HL-60 (cell line): ENCODE measurements around the gene SLC25A26.
A peak's percentile ranks its signal among the peaks of the same experiment; 100 is the strongest.

ENCODE experiments used
- DNase-seq, 2 experiments: peaks; one replicate each; pipeline ENCODE4 v3.0.0-alpha.2; 2010 to 2020; ENCODE audit warnings: low read depth in 1 of 2, low spot score in 1 of 2
- H3K27ac ChIP-seq: fragments of 250-450 bp; sonication (Bioruptor Pico); replicated peaks from 2 replicates; pipeline ENCODE4 v1.5.1; 2020; ENCODE audit warnings: mild to moderate bottlenecking, moderate library complexity
- H3K27me3 ChIP-seq: fragments of 250-450 bp; sonication (Bioruptor Pico); 2 replicates; pipeline ENCODE4 v1.5.1; 2021; ENCODE audit warnings: mild to moderate bottlenecking, moderate library complexity; ENCODE audit not compliant: insufficient read depth, poor library complexity, severe bottlenecking
- H3K4me3 ChIP-seq: replicated peaks from 2 replicates; pipeline ENCODE4 v1.5.1; 2011; ENCODE audit warnings: mild to moderate bottlenecking, control low read depth, low read length; ENCODE audit not compliant: insufficient read depth
- CTCF ChIP-seq: IDR thresholded peaks from one replicate; pipeline ENCODE4 v1.5.1; 2011; ENCODE audit warnings: low read length, control low read depth, inconsistent platforms; ENCODE audit not compliant: insufficient read depth
- GABPA ChIP-seq: IDR thresholded peaks from 2 replicates; pipeline ENCODE4 v1.6.1; 2012; ENCODE audit warnings: low read depth
- POLR2AphosphoS5 ChIP-seq: IDR thresholded peaks from 2 replicates; pipeline ENCODE4 v1.6.1; 2012; ENCODE audit warnings: low read depth
- SPI1 ChIP-seq: IDR thresholded peaks from 2 replicates; pipeline ENCODE4 v1.6.1; 2012; ENCODE audit warnings: low read depth, mild to moderate bottlenecking, borderline replicate concordance
- long read RNA-seq: library from polyadenylated mRNA; unstranded; transcript quantifications from one replicate; pipeline ENCODE4 v2.0.0, GENCODE V29; 2020
- TF ChIP-seq, protein P1 (sequence below): IDR thresholded peaks from 2 replicates; pipeline ENCODE4 v1.6.1; 2012; ENCODE audit warnings: low read depth; ENCODE audit not compliant: insufficient replicate concordance

SLC25A26 gene, protein sequence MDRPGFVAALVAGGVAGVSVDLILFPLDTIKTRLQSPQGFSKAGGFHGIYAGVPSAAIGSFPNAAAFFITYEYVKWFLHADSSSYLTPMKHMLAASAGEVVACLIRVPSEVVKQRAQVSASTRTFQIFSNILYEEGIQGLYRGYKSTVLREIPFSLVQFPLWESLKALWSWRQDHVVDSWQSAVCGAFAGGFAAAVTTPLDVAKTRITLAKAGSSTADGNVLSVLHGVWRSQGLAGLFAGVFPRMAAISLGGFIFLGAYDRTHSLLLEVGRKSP
- long read RNA-seq, transcript SLC25A26-201 (9 exons, 1,023 nt) = major isoform, 113 of 212 reads
- long read RNA-seq, partial matches to known transcripts = 52 of 212 reads
- long read RNA-seq, other reads (novel, unspliced or antisense) = 47 of 212 reads

GRCh38 chr3:66220602-66221377, at the start of gene SLC25A26:
Gene SLC25A26 (plus strand): TSS chr3:66221001. CDS start chr3:66221095, 94 bp downstream.
- Histone ChIP-seq H3K27ac (peak within 1 kb of the TSS; percentile 85), H3K4me3 (peak within 1 kb of the TSS; percentile 87), H3K27me3 (no peaks in the 10 kb centered on the region)
- TF ChIP-seq GABPA (peak; percentile 47), POLR2AphosphoS5 (peak; percentile 79)
- TF ChIP-seq, protein P1, sequence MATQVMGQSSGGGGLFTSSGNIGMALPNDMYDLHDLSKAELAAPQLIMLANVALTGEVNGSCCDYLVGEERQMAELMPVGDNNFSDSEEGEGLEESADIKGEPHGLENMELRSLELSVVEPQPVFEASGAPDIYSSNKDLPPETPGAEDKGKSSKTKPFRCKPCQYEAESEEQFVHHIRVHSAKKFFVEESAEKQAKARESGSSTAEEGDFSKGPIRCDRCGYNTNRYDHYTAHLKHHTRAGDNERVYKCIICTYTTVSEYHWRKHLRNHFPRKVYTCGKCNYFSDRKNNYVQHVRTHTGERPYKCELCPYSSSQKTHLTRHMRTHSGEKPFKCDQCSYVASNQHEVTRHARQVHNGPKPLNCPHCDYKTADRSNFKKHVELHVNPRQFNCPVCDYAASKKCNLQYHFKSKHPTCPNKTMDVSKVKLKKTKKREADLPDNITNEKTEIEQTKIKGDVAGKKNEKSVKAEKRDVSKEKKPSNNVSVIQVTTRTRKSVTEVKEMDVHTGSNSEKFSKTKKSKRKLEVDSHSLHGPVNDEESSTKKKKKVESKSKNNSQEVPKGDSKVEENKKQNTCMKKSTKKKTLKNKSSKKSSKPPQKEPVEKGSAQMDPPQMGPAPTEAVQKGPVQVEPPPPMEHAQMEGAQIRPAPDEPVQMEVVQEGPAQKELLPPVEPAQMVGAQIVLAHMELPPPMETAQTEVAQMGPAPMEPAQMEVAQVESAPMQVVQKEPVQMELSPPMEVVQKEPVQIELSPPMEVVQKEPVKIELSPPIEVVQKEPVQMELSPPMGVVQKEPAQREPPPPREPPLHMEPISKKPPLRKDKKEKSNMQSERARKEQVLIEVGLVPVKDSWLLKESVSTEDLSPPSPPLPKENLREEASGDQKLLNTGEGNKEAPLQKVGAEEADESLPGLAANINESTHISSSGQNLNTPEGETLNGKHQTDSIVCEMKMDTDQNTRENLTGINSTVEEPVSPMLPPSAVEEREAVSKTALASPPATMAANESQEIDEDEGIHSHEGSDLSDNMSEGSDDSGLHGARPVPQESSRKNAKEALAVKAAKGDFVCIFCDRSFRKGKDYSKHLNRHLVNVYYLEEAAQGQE = no peak
- DNase-seq = peak; percentile 77 to 96

GRCh38 chr3:66172394-66172793, 48.4 kb upstream of the SLC25A26 start:
- no peak for TF ChIP-seq POLR2AphosphoS5
- TF ChIP-seq CTCF = no peak
- TF ChIP-seq, protein P1 = no peak
- TF ChIP-seq GABPA = no peak
- TF ChIP-seq SPI1 = no peak
- Histone ChIP-seq H3K27ac (no peak overlapping the region), H3K27me3 (peaks cover 2% of the 10 kb centered on the region), H3K4me3 (no peak overlapping the region)
- DNase-seq = no peak

DNA sequence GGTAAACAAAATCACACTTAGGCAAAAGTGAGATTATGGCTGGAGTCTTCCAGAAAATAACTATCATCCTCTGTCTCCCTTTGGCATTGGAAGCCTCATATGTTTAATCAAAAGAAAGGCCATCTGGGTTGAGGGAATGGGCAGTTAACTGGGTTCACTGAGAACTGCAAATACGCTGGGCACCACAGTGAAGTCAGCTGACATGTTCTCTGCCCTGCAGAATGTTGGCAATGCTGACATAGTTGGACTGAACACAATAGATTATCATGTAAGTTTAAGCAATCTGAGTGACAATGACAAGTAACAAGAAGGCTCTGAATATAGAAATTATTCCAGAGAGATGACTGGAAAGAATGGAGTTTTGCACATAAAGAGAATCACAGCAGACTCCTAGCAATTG, 43.8 kb upstream of the SLC25A26 start:
- TF ChIP-seq GABPA = no peak
- H3K27ac ChIP-seq = no peak overlapping the region
- peaks cover 2% of the 10 kb centered on the region for H3K27me3 ChIP-seq
- H3K4me3 ChIP-seq = no peak overlapping the region
- DNase-seq = no peak

- no peak for DNase-seq
- TF ChIP-seq CTCF (no peak), POLR2AphosphoS5 (no peak), SPI1 (no peak), GABPA (no peak)
- TF ChIP-seq, protein P1 = no peak
- Histone ChIP-seq H3K4me3 (no peak overlapping the region), H3K27ac (no peak overlapping the region), H3K27me3 (peaks cover 2% of the 10 kb centered on the region)
Observed at GRCh38 chr3:66178206-66178605, 42.6 kb upstream of the SLC25A26 start.
